Activated B cell treated with CpG ODN at 0.5 μM for 24 hours (primary cell): ENCODE measurements around the gene NUMB. TPM values are rescaled to one million over a fixed set of nuclear protein-coding genes. Genes with fewer than 3 reads are reported as not detected.

ENCODE experiments used
- ATAC-seq: fragments of 200-7000 bp; cut with Tn5 transposase; one replicate; pipeline ENCODE4 v1.10.0; 2021; ENCODE audit warnings: low read depth, mild to moderate bottlenecking, moderate library complexity
- CTCF ChIA-PET: fragments of 350-600 bp; sonication (Branson Sonifier 250); formaldehyde crosslinking; loops from one replicate; lab custom pipeline; 2021; ENCODE audit warnings: antibody characterized with exemption; lab: Charles Lee
- POLR2A ChIA-PET: fragments of 350-600 bp; sonication (Branson Sonifier 250); formaldehyde crosslinking; loops from one replicate; lab custom pipeline; 2021; ENCODE audit warnings: antibody characterized with exemption; lab: Charles Lee
- DNase-seq: peaks from one replicate; pipeline ENCODE4 v3.0.0; 2022
- H3K27ac Mint-ChIP-seq: one replicate; pipeline ENCODE4 v1.8.0; 2020; ENCODE audit warnings: mixed read lengths
- H3K27me3 Mint-ChIP-seq: one replicate; pipeline ENCODE4 v1.8.0; 2021; ENCODE audit warnings: mixed read lengths
- H3K36me3 Mint-ChIP-seq: one replicate; pipeline ENCODE4 v1.8.0; 2021; ENCODE audit warnings: low read depth, mixed read lengths
- H3K4me1 Mint-ChIP-seq: one replicate; pipeline ENCODE4 v1.8.0; 2021; ENCODE audit warnings: mixed read lengths
- H3K4me3 Mint-ChIP-seq: one replicate; pipeline ENCODE4 v1.8.0; 2020; ENCODE audit warnings: mild to moderate bottlenecking, mixed read lengths
- H3K9me3 Mint-ChIP-seq: one replicate; pipeline ENCODE4 v1.8.0; 2020; ENCODE audit warnings: mixed read lengths
- intact Hi-C: fragments of 100-400 bp; cut with micrococcal nuclease; formaldehyde crosslinking; loops from one replicate; pipeline ENCODE4 v1.15.1; 2024
- total RNA-seq: library from RNA; stranded (reverse); gene quantifications from 2 replicates; pipeline ENCODE4 v1.2.3, GENCODE V29; 2022
- TF ChIP-seq, protein P1 (sequence below): fragments of 200-600 bp; IDR thresholded peaks from one replicate; pipeline ENCODE4 v1.8.0; 2022; ENCODE audit warnings: antibody characterized with exemption, mild to moderate bottlenecking

Gene NUMB
- total RNA-seq, 1 donor from 2014 or later = 71.4 TPM

DNA sequence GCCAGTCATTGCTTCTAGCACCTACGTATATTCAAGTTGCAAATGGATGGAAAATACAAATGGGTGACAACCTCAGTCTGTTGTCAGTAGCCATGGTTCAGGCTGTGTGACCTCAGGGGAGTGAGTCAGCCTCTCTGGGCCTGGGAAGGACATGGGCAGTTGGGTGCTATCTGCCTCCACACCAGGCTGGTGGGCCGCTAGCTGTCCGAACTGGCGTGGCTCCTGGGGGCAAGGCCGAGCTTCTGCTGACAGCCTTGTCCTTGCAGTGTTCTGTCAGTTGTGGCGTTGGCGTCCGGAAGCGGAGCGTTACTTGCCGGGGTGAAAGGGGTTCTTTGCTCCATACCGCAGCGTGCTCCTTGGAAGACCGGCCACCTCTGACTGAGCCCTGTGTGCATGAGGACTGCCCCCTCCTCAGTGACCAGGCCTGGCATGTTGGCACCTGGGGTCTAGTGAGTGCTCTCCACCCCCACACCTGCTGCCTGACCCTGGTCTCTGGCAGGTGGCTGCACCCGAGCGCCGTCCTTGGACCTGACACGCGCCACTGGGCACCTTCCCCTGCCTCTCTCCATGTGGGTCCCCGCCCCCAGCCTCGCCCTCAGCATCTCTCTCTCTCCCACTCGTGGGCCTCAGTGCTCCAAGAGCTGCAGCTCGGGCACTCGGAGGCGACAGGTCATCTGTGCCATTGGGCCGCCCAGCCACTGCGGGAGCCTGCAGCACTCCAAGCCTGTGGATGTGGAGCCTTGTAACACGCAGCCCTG is 203.9 kb downstream of the NUMB start:
- H3K4me1 Mint-ChIP-seq = peaks cover 7% of the 10 kb centered on the region
- ChIA-PET CTCF (no interaction called here), POLR2A (no interaction called here)
- H3K4me3 Mint-ChIP-seq = no peak overlapping the region
- no peaks in the 10 kb centered on the region for H3K36me3 Mint-ChIP-seq
- peaks cover 1% of the 10 kb centered on the region for H3K27me3 Mint-ChIP-seq
- ATAC-seq (no peak), DNase-seq (no peak)
- no peaks in the 10 kb centered on the region for H3K9me3 Mint-ChIP-seq
- TF ChIP-seq, protein P1, sequence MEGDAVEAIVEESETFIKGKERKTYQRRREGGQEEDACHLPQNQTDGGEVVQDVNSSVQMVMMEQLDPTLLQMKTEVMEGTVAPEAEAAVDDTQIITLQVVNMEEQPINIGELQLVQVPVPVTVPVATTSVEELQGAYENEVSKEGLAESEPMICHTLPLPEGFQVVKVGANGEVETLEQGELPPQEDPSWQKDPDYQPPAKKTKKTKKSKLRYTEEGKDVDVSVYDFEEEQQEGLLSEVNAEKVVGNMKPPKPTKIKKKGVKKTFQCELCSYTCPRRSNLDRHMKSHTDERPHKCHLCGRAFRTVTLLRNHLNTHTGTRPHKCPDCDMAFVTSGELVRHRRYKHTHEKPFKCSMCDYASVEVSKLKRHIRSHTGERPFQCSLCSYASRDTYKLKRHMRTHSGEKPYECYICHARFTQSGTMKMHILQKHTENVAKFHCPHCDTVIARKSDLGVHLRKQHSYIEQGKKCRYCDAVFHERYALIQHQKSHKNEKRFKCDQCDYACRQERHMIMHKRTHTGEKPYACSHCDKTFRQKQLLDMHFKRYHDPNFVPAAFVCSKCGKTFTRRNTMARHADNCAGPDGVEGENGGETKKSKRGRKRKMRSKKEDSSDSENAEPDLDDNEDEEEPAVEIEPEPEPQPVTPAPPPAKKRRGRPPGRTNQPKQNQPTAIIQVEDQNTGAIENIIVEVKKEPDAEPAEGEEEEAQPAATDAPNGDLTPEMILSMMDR = no peak
- H3K27ac Mint-ChIP-seq = no peak overlapping the region
- intact Hi-C loops = no loop called here

DNA sequence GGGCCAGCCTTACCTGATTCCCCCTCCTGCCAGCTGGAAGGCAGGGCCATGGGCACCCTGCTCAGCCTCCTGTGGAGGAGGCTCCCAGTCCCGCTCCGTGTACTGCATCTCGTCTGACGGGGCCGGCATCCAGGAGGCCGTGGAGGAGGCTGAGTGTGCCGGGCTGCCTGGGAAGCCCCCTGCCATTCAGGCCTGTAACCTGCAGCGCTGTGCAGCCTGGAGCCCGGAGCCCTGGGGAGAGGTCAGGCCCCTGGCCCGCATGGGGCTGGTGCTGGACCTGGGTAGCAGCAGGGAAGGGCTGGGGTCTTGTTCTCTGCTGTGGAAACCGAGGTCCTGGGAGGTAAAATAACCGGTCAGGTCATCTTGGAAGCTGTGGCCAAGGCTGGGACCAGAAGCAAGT is 204.6 kb downstream of the NUMB start:
- no peaks in the 10 kb centered on the region for H3K36me3 Mint-ChIP-seq
- H3K9me3 Mint-ChIP-seq = no peaks in the 10 kb centered on the region
- peaks cover 13% of the 10 kb centered on the region for H3K4me1 Mint-ChIP-seq
- CTCF ChIA-PET = no interaction called here
- POLR2A ChIA-PET = no interaction called here
- DNase-seq (no peak), ATAC-seq (no peak)
- intact Hi-C loops = no loop called here
- peaks cover 1% of the 10 kb centered on the region for H3K27me3 Mint-ChIP-seq
- TF ChIP-seq, protein P1 = no peak
- H3K27ac Mint-ChIP-seq = no peak overlapping the region
- H3K4me3 Mint-ChIP-seq = no peak overlapping the region

DNA sequence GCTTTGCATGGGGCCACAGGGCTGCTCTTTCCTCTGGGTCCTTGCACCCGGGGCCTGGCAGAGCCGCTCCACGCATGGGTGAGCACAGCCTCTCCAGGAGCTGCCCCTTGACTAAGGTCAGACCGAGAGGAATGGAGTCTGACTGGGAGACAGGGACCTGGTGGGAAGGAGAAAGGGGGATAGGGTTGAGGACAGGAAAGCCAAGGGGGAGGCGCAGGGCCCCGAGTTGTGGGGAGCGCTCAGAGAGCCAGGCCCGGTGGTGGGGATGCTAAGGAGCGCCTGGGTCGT is 205.1 kb downstream of the NUMB start:
- POLR2A ChIA-PET = no interaction called here

DNA sequence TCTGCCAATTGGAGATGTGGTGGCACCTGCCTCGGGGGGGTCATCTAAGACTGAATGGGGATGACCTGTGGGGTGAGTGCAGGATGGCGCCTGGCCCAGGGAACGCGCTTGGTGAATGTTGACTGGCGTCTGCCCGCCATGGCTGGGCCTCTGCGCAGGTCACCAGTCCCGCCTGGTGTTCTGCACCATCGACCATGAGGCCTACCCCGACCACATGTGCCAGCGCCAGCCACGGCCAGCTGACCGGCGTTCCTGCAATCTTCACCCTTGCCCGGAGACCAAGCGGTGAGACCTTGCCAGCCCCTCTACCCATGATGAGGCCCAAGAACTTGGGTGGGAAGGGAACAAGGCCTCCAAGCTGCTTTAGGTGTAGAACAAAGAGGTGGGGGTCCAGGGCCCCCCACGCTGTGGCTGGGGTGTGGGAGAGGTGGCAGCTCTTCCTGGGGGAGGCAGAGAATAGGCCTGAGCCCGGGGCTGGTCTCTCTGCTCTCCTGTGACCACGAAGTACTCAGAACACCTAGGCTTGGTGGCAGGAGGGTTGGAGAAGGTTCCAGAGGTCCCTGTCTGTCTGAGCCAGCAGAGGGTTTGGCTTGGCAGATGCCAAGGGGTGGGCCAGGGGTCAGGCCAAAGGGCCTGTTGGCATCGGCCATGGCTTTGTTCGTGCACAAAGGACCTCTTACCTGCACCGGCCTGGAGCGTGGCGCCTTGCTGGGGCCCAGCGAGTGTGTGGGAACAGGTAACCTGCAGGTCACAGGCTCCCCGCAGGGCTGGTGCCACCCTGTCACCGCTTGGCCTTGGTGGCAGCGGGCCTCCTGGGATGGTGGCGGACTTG is 205.6 kb downstream of the NUMB start:
- peaks cover 19% of the 10 kb centered on the region for H3K4me1 Mint-ChIP-seq
- ATAC-seq (no peak), DNase-seq (no peak)
- no peak overlapping the region for H3K4me3 Mint-ChIP-seq
- CTCF ChIA-PET = no interaction called here
- no peaks in the 10 kb centered on the region for H3K9me3 Mint-ChIP-seq
- POLR2A ChIA-PET = no interaction called here
- TF ChIP-seq, protein P1 = no peak
- H3K36me3 Mint-ChIP-seq = no peaks in the 10 kb centered on the region
- H3K27ac Mint-ChIP-seq = no peak overlapping the region
- intact Hi-C loops = no loop called here
- H3K27me3 Mint-ChIP-seq = no peaks in the 10 kb centered on the region

More for the DNA sequence above, 205.1 kb downstream of the NUMB start:
- Mint-ChIP-seq H3K4me3 (no peak overlapping the region), H3K4me1 (peaks cover 17% of the 10 kb centered on the region), H3K36me3 (no peaks in the 10 kb centered on the region), H3K27me3 (peaks cover 1% of the 10 kb centered on the region), H3K27ac (no peak overlapping the region), H3K9me3 (no peaks in the 10 kb centered on the region)
- ATAC-seq (no peak), DNase-seq (no peak)
- CTCF ChIA-PET = no interaction called here
- intact Hi-C loops = no loop called here
- TF ChIP-seq, protein P1 = no peak

DNA sequence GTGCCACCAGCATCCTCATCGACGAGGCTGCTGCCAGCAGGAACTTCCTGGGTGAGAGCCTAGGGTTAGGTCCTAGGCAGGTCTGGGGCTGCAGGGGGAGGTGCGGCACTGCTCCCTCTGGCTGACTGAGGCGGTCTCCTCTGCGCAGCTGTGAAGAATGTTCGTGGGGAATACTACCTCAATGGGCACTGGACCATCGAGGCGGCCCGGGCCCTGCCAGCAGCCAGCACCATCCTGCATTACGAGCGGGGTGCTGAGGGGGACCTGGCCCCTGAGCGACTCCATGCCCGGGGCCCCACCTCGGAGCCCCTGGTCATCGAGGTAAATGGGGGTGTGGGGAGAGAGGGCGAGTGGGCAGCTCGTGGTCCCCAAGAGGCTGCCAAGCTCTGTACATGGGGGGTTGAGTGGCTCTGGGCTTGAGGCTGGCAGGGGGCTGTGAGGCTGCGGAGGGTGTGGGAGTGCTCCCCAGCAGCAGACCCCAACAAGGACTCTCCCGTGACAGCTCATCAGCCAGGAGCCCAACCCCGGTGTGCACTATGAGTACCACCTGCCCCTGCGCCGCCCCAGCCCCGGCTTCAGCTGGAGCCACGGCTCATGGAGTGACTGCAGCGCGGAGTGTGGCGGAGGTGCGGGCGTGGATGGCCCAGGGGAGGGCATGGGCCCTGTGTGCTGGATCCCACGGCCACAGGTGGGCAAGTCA is 206.7 kb downstream of the NUMB start:
- peaks cover 29% of the 10 kb centered on the region for H3K4me1 Mint-ChIP-seq
- TF ChIP-seq, protein P1 = no peak
- ATAC-seq = no peak
- no peaks in the 10 kb centered on the region for H3K27me3 Mint-ChIP-seq
- ChIA-PET CTCF (no interaction called here), POLR2A (no interaction called here)
- H3K27ac Mint-ChIP-seq = no peak overlapping the region
- no peak overlapping the region for H3K4me3 Mint-ChIP-seq
- intact Hi-C loops = no loop called here
- DNase-seq = no peak
- H3K36me3 Mint-ChIP-seq = no peaks in the 10 kb centered on the region
- no peaks in the 10 kb centered on the region for H3K9me3 Mint-ChIP-seq
